Pancreas (tissue), 10 donors: ENCODE measurements around the gene CD28. TPM values are rescaled to one million over a fixed set of nuclear protein-coding genes. Genes with fewer than 3 reads are reported as not detected.

Source experiments
- ATAC-seq, 4 donors: fragments of 200-7000 bp; cut with Tn5 transposase; one replicate each; pipeline versions ENCODE4 v1.8.0 to v1.9.1; 2020; ENCODE audit warnings: mild to moderate bottlenecking in 4 of 4, moderate library complexity in 4 of 4
- DNase-seq, 6 donors: peaks; one replicate each; pipeline ENCODE4 v3.0.0-alpha.2; 2020
- FAIRE-seq: peaks from 2 replicates; lab custom pipeline; 2012; peaks lifted over from hg19 to GRCh38; lab: Jason Lieb, UNC
- H3K27ac ChIP-seq, 4 donors: fragments of 200-600 bp; sonication (generic); 1 replicate in 3 of 4; 2 replicates in 1 of 4; pipeline versions ENCODE4 v1.5.0 to v1.8.0; 2020
- H3K27me3 ChIP-seq, 4 donors: fragments of 200-600 bp; one replicate each; pipeline ENCODE4 v1.8.0; 2021
- H3K36me3 ChIP-seq, 3 donors: fragments of 200-600 bp; sonication (generic) in 1 of 3; one replicate each; pipeline versions ENCODE4 v1.5.0 to v1.8.0; 2020 to 2021
- H3K4me1 ChIP-seq, 3 donors: fragments of 200-600 bp; one replicate each; pipeline ENCODE4 v1.8.0; 2021
- H3K4me3 ChIP-seq, 4 donors: fragments of 200-600 bp; sonication (generic) in 2 of 4; one replicate each; pipeline versions ENCODE4 v1.5.0 to v1.8.0; 2020 to 2021
- H3K9me3 ChIP-seq, 4 donors: fragments of 200-600 bp; one replicate each; pipeline ENCODE4 v1.8.0; 2021
- CTCF ChIP-seq, 4 donors: fragments of 200-600 bp; sonication (generic) in 3 of 4; IDR thresholded peaks; one replicate each; pipeline versions ENCODE4 v1.5.0 to v1.8.0; 2021; ENCODE audit warnings: antibody characterized with exemption in 4 of 4
- WGBS, 2 donors: extraction: QIAGEN DNeasy Blood & Tissue Kit; methylation state at CpG; one replicate each; pipeline ENCODE4 v1.1.7; 2013; 5-methylcytosine and 5-hydroxymethylcytosine counted together
- intact Hi-C, 3 donors: fragments of 100-400 bp; cut with DNase I; formaldehyde crosslinking; loops; one replicate each; pipeline versions ENCODE4 v1.11.1 to v1.14.2; 2022
- polyA plus RNA-seq, 2 donors: library from polyadenylated mRNA; stranded (reverse); fragments of 200-250 nt; gene quantifications; one replicate each; pipeline ENCODE4 v1.2.3, GENCODE V29; 2013
- total RNA-seq, 6 donors: library from RNA; stranded (reverse); fragmentation: NEBNext Ultra II Directional in 4 of 6; extraction: Animal tissue kit (Norgen Biotek cat#: 25700) in 4 of 6; gene quantifications; one replicate each; pipeline versions ENCODE4 v1.2.1 to v1.2.4, GENCODE V29; 2021 to 2023
- donor health status: healthy with polysubstance abuse.
- donor health status: DM: no; HTN: no; CAD: no; lungs with moderate emphysema.
- donor health status: DM: no; HTN: no; CAD: no.
- donor health status: control.
- donor health status: control.
- donor health status: Bipolar disorder and iron deficiency.
- donor health status: DM: yes; HTN: yes; CAD: no.
- donor health status: DM: no; HTN: no; CAD: no.
- donor health status: DM: no; HTN: no; CAD: no.
- donor health status: DM: yes; HTN: yes; CAD: no.

The CD28 gene
- total and polyA plus RNA-seq, 8 donors: 0.08 to 0.63 (median 0.28) TPM; not detected in 1

- ATAC-seq (no peak), DNase-seq (no peak), FAIRE-seq (no peak)
- no peak overlapping the region for H3K4me3 ChIP-seq
- H3K4me1 ChIP-seq: no peaks in the 10 kb centered on the region
- no peaks in the 10 kb centered on the region for H3K9me3 ChIP-seq
- no peaks in the 10 kb centered on the region for H3K27me3 ChIP-seq
- TF ChIP-seq CTCF (IDR thresholded peaks at IDR 0.05): no peak
- no peaks in the 10 kb centered on the region for H3K36me3 ChIP-seq
- no peak overlapping the region for H3K27ac ChIP-seq
- intact Hi-C loops: no loop called here
- 82 to 95% methylated on average over 1 of the region's 1 CpG for WGBS, 2 donors
Measured at GRCh38 chr2:203713381-203713780, 6.9 kb downstream of the CD28 start.

GRCh38 chr2:203714112-203714511, 7.7 kb downstream of the CD28 start:
- TF ChIP-seq CTCF (IDR thresholded peaks at IDR 0.05): no peak
- WGBS, 2 donors: 46 to 57% methylated on average over 3 of the region's 3 CpGs
- no peaks in the 10 kb centered on the region for H3K4me1 ChIP-seq
- no peaks in the 10 kb centered on the region for H3K36me3 ChIP-seq
- DNase-seq (no peak), FAIRE-seq (no peak), ATAC-seq (peak in 1 of 4 donors; percentile 27)
- no peaks in the 10 kb centered on the region for H3K9me3 ChIP-seq
- intact Hi-C loops: no loop called here
- no peak overlapping the region for H3K27ac ChIP-seq
- no peak overlapping the region for H3K4me3 ChIP-seq
- H3K27me3 ChIP-seq: no peaks in the 10 kb centered on the region

- no peaks in the 10 kb centered on the region for H3K27me3 ChIP-seq
- TF ChIP-seq CTCF (IDR thresholded peaks at IDR 0.05): no peak
- H3K4me3 ChIP-seq: no peak overlapping the region
- DNase-seq (no peak), FAIRE-seq (no peak), ATAC-seq (no peak)
- intact Hi-C loops: no loop called here
- WGBS, 2 donors: 97 to 100% methylated on average over 2 of the region's 2 CpGs
- H3K36me3 ChIP-seq: no peaks in the 10 kb centered on the region
- H3K4me1 ChIP-seq: no peaks in the 10 kb centered on the region
- H3K27ac ChIP-seq: no peak overlapping the region
- no peaks in the 10 kb centered on the region for H3K9me3 ChIP-seq
Measured at GRCh38 chr2:203715744-203716143, 9.3 kb downstream of the CD28 start.

- H3K27ac ChIP-seq: no peak overlapping the region
- ATAC-seq (peak in 1 of 4 donors; percentile 16), FAIRE-seq (no peak), DNase-seq (no peak)
- no peaks in the 10 kb centered on the region for H3K27me3 ChIP-seq
- 68 to 81% methylated on average over 3 of the region's 3 CpGs for WGBS, 2 donors
- no peaks in the 10 kb centered on the region for H3K4me1 ChIP-seq
- no peaks in the 10 kb centered on the region for H3K36me3 ChIP-seq
- intact Hi-C loops: no loop called here
- no peak for TF ChIP-seq CTCF (IDR thresholded peaks at IDR 0.05)
- H3K9me3 ChIP-seq: no peaks in the 10 kb centered on the region
- no peak overlapping the region for H3K4me3 ChIP-seq
Measured at GRCh38 chr2:203718087-203718486, 11.6 kb downstream of the CD28 start.

- no peak for ATAC-seq
- Histone ChIP-seq H3K36me3 (no peaks in the 10 kb centered on the region), H3K4me3 (no peak overlapping the region), H3K27me3 (no peaks in the 10 kb centered on the region), H3K4me1 (no peaks in the 10 kb centered on the region), H3K9me3 (no peaks in the 10 kb centered on the region), H3K27ac (no peak overlapping the region)
- FAIRE-seq: no peak
- intact Hi-C loops: no loop called here
- 64 to 66% methylated on average over 4 of the region's 4 CpGs for WGBS, 2 donors
- TF ChIP-seq CTCF (IDR thresholded peaks at IDR 0.05): no peak
- DNase-seq: no peak
Measured at GRCh38 chr2:203719456-203720410, 13.3 kb downstream of the CD28 start.
